Prostate gland (tissue), 2 donors: ENCODE data around the gene VAC14.

ENCODE experiments used
- CTCF ChIP-seq, 4 experiments: fragments of 200-600 bp in 2 of 4; fragments of 450-650 bp in 2 of 4; sonication (generic) in 2 of 4; IDR thresholded peaks; 1 replicate in 3 of 4; 2 replicates in 1 of 4; pipeline ENCODE4 v1.5.1; 2016 to 2019; ENCODE audit warnings: antibody characterized with exemption in 4 of 4, mild to moderate bottlenecking in 2 of 4, moderate library complexity in 2 of 4
- POLR2A ChIP-seq: fragments of 450-650 bp; IDR thresholded peaks from one replicate; pipeline ENCODE4 v1.6.1; 2016; ENCODE audit warnings: antibody characterized with exemption, mild to moderate bottlenecking

- TF ChIP-seq POLR2A (no peak), CTCF (IDR thresholded peaks at IDR 0.05) (no peak)
Observed at GRCh38 chr16:70659546-70659945, 141.4 kb downstream of the VAC14 start.
